Measurements from ENCODE around the gene MAGIX.
A peak's percentile ranks its signal among the peaks of the same experiment; 100 is the strongest.
"Not testable (repeated sequence)": the region's sequence is repeated elsewhere in the genome, so short reads cannot be mapped to it uniquely, and the experiment has no call there.

MAGIX gene

DNA sequence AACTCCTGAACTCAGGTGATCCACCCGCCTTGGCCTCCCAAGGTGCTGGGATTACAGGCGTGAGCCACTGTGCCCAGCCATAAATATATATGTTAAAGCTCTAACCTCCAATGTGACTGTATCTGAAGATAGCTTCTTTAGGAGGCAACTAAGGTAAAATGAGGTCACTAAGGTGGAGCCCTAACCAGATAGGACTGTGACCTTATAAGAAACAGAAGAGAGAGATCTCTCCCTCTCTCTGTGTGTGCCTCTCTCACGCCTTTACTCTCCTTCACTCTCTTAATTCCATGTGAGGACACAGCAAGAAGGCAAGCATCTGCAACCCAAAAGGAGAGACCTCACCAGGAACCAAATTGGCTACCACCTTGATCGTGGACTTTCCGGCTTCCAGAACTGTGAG is 926 bp upstream of the MAGIX start:
- DNase-seq: no peak

DNA sequence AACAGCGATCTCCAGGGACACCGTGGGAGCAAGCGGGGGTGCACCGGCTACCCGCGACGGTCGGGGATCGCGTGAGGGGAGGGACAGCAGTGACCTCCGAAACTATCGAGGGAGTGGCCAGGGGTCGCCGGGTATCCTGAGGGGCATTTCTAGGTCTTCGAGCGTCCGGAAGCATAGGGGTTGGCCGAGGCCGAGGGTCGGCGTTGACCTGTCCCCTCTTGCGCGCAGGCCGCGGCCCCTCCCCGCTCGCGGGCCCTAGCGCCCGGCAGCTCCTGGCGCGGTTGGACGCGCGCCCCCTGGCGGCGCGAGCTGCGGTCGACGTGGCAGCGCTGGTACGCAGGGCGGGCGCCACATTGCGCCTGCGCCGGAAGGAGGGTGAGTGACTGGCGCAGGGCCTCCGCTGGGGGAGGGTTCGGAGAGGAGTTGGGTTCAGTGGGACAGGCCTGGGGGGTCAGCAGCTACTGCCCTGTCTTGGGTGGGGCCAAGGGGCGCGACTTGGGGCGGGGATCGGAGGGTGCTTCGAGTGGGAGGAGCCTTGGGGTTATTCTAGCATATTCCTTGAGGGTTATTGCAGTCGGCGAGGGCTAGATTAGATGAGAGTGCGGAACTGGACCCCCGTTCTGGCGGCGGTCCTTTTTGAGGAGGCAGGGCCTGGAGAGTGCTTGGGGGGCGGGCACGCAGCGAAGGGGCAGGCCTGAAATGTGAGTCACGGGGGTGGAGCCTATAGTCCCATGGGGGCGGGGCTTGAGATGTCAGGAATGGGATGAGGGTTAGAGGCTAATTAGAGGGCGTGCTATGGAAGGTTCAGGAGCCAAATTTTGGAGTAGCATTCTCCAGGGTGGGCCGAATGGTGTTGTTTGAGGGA is 1.2 kb downstream of the MAGIX start:
- peak; percentile 90 for DNase-seq

DNA sequence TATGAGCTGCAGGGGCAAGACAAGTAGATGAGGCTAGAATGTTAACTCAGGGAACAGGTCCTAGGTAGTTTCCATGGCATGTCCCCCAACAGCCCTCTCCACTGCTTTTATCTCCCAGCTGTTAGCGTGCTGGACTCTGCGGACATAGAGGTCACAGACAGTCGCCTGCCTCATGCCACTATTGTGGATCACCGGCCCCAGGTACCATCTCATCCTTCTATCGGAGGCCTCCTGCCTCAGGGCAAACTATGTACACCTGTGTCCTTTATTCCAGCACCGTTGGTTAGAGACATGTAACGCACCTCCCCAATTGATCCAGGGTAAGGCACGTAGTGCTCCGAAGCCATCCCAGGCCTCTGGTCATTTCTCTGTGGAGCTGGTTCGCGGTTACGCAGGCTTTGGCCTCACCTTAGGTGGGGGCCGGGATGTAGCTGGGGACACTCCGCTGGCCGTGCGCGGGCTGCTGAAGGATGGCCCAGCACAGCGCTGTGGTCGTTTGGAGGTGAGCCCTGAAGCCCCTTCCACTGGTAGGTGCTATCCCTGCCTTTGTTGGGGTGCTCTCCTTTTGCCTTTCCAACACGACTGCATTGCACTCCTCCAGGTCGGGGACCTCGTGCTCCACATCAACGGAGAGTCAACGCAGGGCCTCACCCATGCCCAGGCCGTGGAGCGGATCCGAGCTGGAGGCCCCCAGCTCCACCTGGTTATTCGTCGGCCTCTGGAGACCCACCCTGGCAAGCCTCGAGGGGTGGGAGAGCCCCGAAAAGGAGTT is 2.2 kb downstream of the MAGIX start:
- DNase-seq: no peak

DNA sequence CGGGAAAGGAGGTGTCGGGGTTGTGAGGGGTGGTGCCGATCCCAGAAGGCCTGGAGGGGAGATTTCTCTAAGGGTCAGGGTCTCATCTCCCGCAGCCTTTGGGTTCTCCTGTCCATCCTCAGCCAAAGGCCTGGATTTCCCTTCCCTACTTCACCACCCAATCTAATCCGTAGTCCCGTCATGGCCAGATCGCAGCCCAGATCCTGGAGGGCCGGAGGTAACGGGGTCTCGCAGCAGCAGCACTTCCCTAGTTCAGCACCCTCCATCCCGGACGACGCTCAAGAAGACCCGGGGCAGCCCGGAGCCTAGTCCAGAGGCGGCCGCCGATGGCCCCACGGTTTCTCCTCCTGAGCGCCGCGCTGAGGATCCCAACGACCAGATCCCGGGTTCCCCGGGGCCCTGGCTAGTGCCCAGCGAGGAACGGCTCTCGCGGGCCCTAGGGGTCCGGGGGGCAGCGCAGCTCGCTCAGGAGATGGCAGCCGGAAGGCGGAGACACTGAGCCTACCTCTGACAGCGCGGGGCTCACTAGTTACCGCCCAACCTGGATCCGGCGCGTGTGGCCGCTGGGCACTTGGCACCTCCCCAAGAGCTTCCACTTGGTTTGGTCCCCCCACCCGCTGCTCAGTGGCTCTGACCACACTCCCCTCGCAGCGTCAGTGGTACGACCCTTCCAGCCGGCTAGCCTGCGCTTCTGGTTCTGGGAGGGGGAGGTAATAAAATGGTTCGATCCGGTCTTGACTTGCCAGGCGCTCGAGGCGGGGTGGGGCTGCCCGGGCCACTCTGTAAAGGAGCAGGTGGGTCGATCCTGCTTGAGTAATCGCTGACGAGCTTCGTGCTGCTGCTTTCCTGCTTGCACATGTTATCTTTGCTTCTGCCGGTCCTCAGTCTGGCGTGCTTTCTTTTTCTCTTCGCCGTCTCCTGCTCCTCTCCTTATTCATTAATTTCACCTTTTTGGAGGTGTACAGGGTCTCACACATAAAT is 3.6 kb downstream of the MAGIX start:
- peak; percentile 19 for DNase-seq

DNA sequence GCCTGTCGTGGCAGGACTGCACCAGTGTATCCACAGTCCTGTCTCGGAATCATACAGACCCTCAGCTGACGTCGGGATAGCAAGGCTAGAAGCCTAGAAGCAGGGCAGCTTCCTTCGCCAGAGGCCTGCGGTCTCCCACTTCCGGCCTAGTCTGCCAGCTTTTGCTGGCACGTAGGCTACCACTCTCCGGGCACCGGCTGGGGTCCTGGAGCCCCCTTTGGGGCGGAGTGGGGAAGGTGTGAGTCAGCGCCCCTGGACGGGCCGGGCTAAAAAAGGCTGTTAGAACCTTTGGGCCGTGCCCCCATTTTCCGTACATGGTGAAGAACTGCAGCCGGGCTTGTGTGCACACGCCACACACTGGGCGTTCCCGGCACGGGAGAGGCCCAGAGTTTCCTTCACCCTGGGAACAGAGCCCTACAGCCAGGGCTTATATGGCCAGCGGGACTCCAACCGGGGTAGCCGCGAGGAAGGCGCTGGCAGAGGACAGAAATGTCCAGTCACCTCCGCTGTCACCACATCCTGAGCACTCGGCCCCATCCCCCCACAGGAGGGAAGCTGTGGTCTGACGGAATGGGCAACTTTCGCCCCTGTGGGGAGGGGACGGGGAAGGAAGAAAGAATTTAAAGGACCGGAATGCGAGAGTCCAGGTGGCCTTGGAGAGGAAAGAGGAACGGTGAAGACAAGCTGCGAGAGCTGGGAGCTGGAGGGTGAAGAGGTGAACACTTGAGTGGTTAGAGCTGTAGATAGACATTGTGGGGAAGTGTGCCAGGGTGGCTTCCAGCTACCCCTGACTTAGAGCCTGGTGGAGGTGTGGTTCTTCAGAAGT is 4.6 kb downstream of the MAGIX start:
- peak; percentile 60 for DNase-seq

DNA sequence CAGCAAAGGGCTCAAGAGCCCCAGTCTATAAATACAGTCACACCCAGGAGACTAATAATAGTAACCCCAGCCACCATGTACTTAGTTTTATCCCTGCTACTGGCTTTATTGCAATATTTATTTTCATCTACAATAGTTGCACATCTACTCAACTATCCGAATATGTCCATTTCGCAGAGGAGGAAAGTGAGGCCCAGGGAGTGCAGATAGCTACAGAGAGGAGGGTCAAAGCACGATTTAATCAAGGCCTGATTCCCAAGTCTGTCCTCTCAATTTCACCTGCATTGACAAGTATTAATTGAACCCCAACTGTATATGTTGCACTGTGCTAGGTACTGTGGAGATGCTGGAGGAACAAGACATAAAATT is 5.2 kb downstream of the MAGIX start:
- no peak for DNase-seq

DNA sequence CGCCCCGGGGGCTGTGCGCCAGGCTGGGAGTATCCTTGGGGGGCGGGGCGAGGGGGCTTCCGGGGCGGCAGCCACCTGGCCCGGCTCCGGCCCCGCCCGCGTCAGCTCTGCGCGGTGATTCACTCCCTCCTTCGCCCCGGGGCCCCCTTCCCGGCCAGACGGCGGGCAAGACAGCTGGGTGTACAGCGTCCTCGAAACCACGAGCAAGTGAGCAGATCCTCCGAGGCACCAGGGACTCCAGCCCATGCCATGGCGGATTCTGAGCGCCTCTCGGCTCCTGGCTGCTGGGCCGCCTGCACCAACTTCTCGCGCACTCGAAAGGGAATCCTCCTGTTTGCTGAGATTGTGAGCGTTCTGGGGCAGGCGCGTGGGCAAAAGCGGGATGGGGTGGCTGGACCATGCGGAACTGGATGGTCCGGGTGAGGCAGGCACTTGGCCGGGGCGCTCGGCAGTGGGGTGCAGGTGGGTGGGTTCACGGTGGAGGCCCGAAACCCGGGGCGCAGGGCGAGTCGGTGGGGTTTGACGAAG is 9.3 kb downstream of the MAGIX start, which contains the start of gene PLP2:
PLP2 (plus strand) TSS at position 147 of the 528 bp plus-strand sequence; CDS start at position 250, 103 bp downstream.
- DNase-seq: peak; percentile 42

DNA sequence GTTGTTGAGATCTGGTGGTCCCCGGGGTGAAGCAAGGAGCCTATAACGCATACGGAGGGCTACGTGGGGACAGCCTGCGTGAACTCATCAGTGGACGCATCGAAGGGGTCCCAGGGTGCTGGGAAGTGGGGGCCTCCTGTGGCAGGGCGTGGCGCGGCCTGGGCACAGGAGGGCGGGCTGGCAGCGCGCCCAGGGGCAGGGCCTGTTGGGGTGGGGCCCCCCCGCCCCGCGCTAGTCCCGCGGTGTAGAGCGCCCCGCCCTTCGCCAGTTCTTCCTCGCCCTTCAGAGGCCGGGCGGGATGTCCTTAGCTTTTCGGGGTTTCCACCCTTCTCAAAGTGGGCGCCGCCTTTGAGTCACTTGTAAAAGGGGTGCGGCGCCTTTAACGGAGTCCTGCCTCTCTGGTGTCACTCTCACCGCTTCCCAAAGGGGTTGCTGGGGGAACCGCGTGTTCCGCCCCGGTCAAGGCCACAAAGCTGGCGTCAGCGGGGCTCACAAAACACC is 9.8 kb downstream of the MAGIX start:
- peak; percentile 60 for DNase-seq

DNA sequence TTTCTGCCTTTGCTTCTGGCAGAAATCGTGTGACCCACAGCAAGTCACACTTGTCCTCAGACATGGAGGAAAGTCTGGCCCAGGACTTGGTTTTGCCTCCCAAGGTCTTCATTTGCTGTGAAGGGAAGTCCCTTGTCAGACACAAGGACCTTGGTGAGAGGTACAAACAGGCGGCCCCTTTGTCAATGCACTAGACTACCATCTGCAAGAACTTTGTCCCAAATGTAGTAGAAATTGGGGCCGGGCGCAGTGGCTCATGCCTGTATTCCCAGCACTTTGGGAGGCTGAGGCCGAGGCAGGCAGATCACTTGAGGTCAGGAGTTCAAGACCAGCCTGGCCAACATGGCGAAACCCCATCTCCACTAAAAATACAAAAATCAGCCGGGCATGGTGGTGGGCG is 11.0 kb downstream of the MAGIX start:
- DNase-seq: not testable (repeated sequence)

DNA sequence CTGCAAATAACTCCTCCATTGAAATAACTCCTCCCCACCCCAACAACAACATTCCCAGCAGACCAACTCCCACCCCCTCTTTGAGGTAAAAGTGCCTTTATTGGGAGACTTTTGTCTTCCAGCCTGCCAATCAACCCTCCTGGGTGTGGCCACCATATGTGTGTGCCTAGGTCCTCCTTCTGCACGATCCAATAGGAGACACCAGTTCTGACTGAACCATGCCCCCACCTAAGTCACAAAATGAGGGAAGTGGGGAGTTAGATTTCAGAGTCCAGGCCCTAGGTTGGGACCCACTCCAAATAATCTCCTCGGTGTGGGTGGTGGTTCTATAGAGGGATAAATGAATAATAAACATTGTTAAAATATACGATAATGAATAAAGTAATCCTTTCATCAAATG is 12.2 kb downstream of the MAGIX start:
- no peak for DNase-seq

DNA sequence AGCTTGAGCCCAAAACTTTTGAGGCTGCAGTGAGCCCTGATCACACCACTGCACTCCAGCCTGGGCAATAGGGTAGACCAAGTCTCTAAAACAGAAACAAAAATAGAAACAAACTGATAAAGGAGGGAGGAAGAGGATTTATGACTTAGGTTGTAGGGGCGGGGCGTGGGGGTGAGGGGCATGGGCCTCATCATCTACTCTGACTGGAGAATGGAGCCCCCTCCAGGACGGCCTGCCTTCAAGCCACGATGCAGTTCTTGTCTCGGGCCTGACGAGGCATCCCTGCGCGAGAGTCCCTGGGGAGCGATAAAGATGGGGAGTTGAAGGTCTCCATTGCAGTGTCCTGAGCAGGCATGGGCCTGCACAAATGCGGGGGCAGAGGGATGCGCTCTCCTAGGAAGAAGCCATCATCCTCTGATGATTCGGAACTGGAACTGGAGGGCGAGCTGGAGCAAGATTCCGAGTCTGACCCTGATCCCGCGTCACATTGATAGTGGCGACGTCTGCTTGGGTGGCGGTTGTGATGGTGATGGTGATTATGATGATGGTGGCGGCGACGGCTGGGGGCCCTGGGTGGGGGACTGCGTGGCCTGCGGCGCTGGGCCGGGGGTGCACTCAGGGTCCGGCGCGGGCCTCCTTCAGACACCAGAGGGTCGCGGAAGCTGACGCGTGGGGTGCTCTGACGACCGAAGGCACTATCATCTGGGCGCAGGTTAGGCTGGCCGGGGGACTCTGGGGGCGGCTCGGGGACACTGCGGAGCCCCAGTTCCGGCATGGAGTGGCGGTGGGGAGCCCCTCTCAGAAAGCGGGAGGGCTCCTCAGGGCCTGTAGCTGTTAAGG is 13.1 kb downstream of the MAGIX start:
- no peak for DNase-seq

DNA sequence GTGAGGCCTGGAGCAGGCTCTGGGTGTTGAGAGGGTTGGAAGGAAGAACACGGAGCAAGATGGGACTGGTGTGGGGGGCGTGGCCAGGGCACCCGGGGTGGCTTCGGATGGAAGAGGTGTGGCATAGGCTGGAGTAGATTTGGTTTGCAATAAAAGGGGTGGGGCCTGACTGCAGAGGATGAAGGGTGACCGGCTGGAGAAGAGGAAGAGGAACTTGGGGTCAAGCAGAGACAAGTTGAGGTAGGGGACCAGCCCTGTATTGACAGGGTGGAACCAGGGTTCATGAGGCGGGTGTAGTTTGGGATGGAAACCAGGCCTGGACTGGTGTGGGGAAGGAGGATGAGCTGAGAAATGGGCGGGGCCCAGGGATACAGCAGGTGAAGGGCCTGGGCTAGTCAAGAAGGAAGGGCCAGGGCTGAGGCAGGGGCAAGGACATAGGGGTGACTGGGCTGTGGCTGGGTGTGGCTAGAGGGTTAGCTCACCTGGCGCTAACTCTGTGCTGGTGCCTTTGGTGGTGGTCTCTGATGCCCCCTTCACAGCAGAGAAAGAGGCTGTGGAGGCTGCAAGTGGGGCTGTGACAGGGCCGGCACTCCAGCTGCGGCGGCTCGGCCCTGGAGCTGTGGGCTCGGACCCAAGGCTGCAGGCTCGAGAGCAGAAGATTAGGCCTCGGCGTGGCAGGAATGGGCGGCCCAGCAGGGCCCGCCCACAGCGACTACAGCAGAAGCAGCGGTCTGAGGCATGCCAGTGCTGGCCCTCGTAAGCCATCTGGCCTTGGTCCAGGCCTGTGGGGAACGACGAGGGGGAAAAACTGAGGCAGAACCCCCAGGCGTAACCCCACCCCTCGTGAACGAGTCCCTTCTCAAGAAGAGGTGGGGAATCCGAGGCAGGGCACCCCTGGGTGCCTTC is 14.1 kb downstream of the MAGIX start:
- DNase-seq: peak; percentile 28

DNA sequence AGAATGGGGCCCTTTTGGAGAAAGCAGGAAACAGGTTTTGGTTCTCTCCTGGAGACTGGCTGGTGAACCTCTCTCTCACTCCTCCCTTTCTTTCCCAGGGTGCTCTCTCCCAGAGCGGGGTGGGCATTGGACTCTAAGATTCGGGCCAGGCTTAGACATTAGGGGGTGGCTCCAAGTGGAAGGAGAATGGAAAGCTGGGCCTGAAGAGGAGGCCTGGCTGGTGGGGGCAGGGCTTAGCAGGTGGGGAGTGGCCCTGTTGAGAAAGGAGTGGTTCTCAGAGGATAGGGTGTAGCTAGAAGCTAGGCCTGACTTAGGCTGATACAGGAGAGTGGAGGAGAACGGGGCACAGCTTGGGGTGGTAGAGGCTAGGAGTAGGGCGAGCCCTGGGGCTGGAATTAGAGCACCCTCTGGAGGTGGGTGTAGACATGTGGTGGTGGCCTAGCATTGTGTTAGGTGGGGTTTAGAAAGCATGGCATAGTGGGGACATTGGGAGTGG is 14.8 kb downstream of the MAGIX start:
- no peak for DNase-seq

DNA sequence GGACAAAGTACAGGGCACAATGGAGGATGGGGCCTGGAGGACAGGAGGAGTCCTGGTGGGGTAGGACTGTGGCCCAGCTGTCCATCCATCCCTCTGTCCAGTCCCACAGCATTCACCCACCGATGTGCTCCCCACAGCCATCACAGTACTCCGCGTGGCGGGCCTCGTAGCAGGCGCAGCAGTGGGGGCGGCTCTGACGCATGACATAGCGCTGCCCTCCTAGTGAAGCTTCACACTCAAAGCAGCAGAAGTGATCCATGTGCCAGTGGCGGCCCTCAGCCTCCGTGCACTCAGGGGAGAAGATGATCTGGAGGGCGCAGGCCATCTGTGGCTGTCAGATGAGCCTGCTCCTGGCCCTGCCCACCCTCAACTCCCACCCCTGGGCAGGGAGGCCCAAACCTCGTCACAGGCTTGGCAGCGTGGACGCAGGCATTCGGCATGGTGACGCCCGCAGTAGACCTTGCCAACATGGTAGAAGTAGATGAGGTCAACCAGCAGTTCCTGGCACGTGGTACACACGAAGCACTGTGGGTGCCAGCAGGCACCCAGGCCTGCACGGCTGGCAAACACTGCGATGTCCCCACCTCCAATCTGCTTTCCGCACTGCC is 15.4 kb downstream of the MAGIX start:
- DNase-seq: no peak

DNA sequence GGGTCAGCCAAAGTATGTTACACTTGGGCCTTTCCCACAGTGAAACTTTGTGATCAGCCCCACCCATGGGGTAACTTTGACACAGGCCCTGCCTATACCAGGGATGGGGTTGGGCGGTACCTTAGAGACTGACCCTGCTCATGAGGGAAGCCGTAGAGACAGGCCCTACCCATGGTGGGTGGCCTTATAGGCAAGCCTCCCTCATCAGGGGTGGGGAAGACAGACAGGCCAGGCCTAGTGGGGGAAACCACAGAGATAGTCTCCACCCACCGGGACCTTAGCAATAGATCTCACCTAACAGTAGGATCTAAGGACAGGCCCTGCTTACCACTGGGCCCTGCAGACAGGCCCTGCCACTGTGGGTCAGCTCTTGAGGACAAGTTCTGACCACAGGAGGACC is 16.0 kb downstream of the MAGIX start:
- no peak for DNase-seq

DNA sequence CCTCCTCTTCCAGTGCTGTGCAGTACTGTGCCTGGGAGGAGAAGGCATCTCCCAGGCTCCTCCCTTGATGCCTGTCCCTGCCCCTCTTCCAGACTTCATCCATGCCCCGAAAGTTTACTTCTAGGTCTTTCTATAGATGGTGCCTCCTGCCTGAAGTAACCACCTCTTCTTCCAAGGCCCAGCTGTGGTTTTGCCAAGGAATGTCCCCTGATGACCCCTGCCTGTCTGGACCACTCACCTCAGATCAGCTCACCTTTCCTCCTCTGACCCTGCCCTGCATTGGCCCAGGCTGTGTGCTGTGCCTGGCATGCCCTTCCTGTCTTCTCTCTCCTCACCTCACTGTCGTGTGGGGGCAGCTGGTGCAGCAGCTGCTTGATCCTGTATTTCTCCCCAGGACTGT is 16.8 kb downstream of the MAGIX start:
- no peak for DNase-seq

DNA sequence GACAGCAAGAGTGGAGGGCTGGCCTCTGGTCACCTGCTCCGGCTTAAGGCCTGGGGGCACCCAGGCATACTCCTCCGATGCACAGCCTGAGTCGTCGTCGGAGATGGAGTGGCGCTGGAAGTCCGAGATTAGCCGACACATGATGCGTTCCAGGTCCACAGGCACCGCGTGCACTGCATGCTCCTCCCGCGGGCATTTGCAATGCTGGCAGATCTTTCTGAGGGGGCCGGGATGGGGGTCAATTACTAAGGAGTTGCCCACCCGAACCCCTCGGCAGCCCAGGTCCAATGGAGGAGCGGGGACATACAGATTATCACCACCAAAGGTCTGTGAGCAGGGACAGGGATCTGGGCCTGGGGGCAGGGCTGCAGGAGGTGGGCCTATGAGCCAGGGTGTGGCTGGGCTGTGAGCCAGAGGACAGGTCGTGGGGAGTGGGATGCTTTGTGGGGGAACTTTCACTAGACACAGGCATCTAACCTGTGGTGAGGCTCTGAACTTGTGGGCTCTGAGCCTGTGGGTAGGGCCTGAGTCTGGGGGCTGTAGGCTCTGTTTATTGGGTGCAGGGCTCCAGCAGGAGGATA is 21.2 kb downstream of the MAGIX start:
- DNase-seq: no peak

Measured in suppressor macrophage treated with lipopolysaccharide for 4 hours (primary cell).